HG03342 (cell line): ENCODE data around the gene SRPK3.
"Not testable (repeated sequence)": the region's sequence is repeated elsewhere in the genome, so short reads cannot be mapped to it uniquely, and the experiment has no call there.

Source experiments
- ATAC-seq: cut with Tn5 transposase; IDR thresholded peaks from one replicate; pipeline ENCODE4 v1.9.1; 2021; ENCODE audit warnings: mild to moderate bottlenecking, moderate library complexity; ENCODE audit not compliant: unreplicated experiment

Gene SRPK3

GRCh38 chrX:153744210-153745066 lies 36.4 kb upstream of the SRPK3 start:
- ATAC-seq: no peak

GRCh38 chrX:153745067-153745433 lies 35.8 kb upstream of the SRPK3 start:
- ATAC-seq: not testable (repeated sequence)

- ATAC-seq: no peak
Measured at GRCh38 chrX:153746359-153746758, 34.5 kb upstream of the SRPK3 start.

GRCh38 chrX:153746991-153747390 lies 33.9 kb upstream of the SRPK3 start:
- ATAC-seq: not testable (repeated sequence)

GRCh38 chrX:153749017-153749416 lies 31.8 kb upstream of the SRPK3 start:
- ATAC-seq: not testable (repeated sequence)

GRCh38 chrX:153750127-153750774 lies 30.6 kb upstream of the SRPK3 start:
- ATAC-seq: no peak

- ATAC-seq: no peak
Measured at GRCh38 chrX:153755136-153755535, 25.7 kb upstream of the SRPK3 start.

GRCh38 chrX:153761863-153762262 lies 19.0 kb upstream of the SRPK3 start:
- ATAC-seq: no peak

GRCh38 chrX:153762626-153763173 lies 18.1 kb upstream of the SRPK3 start:
- no peak for ATAC-seq

GRCh38 chrX:153763298-153763932 lies 17.4 kb upstream of the SRPK3 start:
- no peak for ATAC-seq

GRCh38 chrX:153763989-153764755 lies 16.7 kb upstream of the SRPK3 start, which contains the start of gene PLXNB3:
Gene PLXNB3, plus strand, starts transcription at chrX:153764249. Its CDS starts 1,287 bp downstream, at chrX:153765536.
- ATAC-seq: peak; percentile 62

- ATAC-seq: no peak
Measured at GRCh38 chrX:153764786-153765137, 16.1 kb upstream of the SRPK3 start.

GRCh38 chrX:153765138-153766079 lies 15.4 kb upstream of the SRPK3 start:
- ATAC-seq: no peak

GRCh38 chrX:153766098-153766817 lies 14.6 kb upstream of the SRPK3 start:
- no peak for ATAC-seq

- no peak for ATAC-seq
Measured at GRCh38 chrX:153766871-153767673, 13.8 kb upstream of the SRPK3 start.

GRCh38 chrX:153767674-153768055 lies 13.2 kb upstream of the SRPK3 start:
- ATAC-seq: no peak

GRCh38 chrX:153768311-153769157 lies 12.3 kb upstream of the SRPK3 start:
- no peak for ATAC-seq
